ENCODE results near the gene AK9.

AK9 gene

DNA sequence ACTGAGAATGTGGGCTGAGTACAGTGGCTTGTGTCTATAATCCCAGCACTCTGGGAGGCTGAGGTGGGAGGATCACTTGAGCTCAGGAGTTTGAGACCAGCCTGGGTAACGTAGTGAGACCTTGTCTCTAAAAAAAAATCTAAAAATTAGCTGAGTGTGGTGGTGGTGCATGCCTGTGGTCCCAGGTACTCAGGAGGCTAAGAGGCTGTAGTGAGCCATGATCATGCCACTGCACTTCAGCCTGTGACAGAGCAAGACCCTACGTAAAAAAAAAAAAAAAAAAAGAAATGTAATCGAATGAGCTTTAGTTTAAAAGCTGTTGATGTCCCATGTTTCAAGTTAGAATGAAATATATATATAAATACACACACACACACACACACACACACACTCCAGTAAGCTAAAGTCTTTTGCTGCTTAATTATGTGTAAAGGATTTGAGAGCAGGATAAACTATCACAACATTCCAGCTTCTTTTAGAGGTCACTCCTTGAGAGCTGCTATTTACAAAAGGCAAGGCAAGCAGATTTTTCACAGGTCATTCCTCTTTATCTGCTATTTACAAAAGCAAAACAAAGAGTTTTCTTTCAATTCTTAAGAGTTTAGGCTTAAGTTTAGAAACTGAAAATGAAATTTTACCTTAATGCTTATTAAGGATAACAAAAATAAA lies 230.7 kb downstream of the AK9 start:
- FAIRE-seq (no peak), DNase-seq (ENCODE audit: insufficient read length, low spot score) (no peak)
- TF ChIP-seq, protein P1, sequence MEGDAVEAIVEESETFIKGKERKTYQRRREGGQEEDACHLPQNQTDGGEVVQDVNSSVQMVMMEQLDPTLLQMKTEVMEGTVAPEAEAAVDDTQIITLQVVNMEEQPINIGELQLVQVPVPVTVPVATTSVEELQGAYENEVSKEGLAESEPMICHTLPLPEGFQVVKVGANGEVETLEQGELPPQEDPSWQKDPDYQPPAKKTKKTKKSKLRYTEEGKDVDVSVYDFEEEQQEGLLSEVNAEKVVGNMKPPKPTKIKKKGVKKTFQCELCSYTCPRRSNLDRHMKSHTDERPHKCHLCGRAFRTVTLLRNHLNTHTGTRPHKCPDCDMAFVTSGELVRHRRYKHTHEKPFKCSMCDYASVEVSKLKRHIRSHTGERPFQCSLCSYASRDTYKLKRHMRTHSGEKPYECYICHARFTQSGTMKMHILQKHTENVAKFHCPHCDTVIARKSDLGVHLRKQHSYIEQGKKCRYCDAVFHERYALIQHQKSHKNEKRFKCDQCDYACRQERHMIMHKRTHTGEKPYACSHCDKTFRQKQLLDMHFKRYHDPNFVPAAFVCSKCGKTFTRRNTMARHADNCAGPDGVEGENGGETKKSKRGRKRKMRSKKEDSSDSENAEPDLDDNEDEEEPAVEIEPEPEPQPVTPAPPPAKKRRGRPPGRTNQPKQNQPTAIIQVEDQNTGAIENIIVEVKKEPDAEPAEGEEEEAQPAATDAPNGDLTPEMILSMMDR (IDR thresholded peaks at IDR 0.05; ENCODE audit: insufficient read depth, missing control alignments) = no peak

DNA sequence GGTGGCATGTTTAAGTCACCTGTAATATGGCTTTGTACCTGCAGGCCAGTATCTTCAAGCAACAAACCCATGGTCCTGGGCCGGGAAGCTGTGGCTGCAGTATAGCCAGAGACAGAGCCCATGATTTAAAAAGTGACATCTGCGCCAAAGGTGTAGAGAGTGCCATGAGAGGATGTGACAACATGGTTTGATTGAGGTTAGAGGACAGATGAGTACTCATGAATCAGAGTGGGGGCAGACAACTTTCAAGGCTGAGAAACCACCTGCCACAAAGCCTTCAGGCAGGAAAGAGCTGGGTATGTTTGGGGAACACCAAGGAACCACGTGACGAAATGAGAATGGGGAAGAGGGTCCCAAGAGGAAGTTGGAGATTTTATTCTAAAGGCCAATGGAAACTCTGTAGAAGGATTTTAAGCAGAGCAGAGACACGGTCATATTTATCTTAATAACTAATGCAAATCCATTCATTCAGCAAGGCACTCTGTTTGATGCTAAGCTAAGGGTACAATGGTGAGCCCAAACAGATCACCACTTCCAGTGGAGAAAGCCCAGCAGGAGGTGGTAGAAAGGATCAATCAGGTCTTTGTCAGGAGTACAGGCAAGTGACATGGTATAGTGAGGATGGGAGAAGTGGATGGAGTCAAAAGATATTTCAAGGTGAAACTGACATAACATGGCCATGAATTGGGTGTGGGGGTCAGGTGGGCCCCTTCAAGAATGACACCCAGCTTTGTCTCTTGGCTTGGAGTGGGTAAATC lies 232.0 kb downstream of the AK9 start:
- no peak for DNase-seq (ENCODE audit: insufficient read length, low spot score)
- TF ChIP-seq, protein P1 (IDR thresholded peaks at IDR 0.05; ENCODE audit: insufficient read depth, missing control alignments) = no peak
- FAIRE-seq = no peak

DNA sequence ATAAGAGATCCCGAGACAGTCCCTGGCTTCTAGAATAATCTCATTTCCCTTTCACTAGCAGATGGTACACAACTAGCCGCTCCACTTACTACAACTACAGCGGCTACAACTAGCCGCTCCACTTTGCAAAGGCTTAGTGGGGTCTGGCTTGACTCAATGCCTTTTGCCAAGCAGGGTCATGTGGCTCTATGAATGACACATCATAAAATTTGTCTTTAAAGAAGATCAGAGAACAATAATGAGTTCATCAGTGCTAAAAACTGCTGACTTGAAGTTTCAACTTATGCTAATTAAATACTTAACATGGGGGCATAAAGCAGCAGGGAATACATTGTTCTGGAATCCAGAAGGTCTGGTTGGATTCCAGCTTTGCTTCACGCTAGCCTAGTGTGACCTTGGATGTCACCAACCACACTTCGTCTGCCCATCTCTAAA lies 233.4 kb downstream of the AK9 start:
- FAIRE-seq (no peak), DNase-seq (ENCODE audit: insufficient read length, low spot score) (no peak)
- TF ChIP-seq, protein P1 (IDR thresholded peaks at IDR 0.05; ENCODE audit: insufficient read depth, missing control alignments) = no peak

DNA sequence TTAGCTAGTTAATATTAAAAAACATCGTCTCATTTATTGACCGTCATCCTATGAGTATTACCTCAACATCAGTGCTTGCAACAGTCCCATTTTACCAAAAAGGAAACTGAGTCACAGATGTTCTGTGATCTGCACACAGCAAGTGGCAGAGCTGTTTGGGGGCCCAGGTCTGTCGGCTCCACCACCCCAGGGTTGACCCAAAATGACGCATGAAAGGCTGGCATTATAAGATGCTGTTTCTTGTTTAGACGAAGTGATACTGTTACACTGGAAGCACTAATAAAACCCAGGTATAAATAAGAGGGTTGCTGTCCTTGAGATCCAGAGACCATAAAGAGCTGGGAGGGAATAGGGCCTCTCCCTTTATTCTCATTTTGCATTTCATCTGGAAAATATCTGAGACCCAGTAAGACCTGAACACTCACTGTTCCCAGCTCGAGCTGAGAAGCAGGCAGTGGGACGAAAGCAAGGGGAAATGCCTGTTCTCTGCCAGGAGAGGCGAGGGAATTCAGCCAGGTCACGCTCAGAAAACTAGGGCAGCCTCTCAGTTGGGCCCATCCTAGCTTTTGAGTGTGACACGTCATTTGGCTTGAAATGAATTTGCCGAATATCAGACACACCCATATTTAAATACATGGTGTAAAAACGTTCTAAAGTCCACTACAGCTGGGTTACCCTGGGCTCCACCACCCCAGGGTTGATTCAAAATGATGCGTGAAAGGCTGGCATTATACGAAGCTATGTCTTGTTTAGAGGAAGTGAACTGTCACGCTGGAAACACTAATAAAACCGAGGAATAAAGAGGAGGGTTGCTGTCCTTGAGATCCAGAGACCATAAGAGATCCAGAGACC lies 234.1 kb downstream of the AK9 start:
- TF ChIP-seq, protein P1 (IDR thresholded peaks at IDR 0.05; ENCODE audit: insufficient read depth, missing control alignments) = no peak
- DNase-seq (ENCODE audit: insufficient read length, low spot score) (no peak), FAIRE-seq (no peak)

DNA sequence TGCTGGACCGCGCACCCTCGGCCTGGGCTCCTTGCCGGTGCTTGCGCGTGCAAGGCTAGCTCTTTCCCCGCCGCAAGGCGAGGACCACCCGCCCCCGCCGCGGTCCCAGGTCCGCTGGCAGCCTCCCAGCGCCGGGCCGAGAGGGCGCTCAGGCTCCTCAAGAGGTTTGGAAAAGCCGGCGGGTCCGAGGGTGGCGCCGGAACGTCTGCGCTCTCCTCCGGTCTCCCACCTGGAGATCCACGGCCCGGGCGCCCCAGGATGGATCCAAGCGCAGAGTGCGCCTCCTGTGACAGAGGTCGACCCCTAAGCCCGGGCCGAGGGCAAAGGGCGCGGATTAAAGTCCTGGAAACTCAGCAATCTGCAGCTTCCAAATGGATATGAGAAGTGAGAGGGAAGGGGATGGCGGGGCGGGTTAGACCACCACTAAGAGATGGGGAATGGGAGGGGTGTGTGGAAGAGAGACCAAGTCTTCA lies 234.9 kb downstream of the AK9 start:
- DNase-seq (ENCODE audit: insufficient read length, low spot score) (no peak), FAIRE-seq (no peak)
- TF ChIP-seq, protein P1 (IDR thresholded peaks at IDR 0.05; ENCODE audit: insufficient read depth, missing control alignments) = no peak

DNA sequence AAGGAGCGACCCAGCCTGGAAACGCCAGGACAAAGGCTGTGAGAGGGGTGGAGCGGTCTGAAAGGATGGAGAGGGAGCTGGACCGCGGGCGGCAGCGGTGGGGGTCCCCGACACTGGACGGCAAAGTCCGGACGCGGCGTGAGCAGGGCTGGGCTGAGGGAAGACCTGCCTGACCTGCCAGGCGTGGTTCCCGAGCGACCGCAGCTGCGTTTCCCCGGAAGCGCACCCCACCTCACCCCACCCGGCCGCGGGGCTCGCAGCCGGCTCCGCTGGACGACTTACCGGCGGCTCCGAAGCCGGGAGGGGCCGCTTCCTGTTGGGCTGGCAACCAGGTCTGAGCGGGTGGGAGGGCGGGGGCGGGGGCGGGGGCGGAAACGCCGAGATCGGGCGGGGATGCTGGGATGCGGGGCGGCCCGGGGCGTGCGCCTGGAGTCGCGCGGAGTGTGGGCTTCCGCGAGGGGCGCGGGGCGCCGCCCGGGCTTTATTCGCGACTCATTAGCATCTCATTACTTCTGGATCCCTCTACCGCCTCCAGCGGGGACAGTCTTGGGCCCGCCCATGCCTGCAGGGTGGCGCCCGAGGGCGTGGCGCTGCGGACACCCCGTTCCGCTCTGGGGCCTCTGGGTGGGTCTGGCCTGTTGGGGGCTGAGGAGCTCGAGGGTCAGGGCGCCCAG lies 235.4 kb downstream of the AK9 start, which contains the start of gene MICAL1:
Gene MICAL1 (minus strand): TSS at position 336 of the 674 bp plus-strand sequence. CDS start 1,576 bp downstream, outside the sequence.
- FAIRE-seq = no peak
- TF ChIP-seq, protein P1 (IDR thresholded peaks at IDR 0.05; ENCODE audit: insufficient read depth, missing control alignments) = peak; percentile 5
- DNase-seq (ENCODE audit: insufficient read length, low spot score) = peak; percentile 69
